K562 (cell line): Measurements from ENCODE around the gene PYGM.
A peak's percentile ranks its signal among the peaks of the same experiment; 100 is the strongest.

ENCODE experiments used
- CBFB ChIP-seq: sonication (generic); formaldehyde crosslinking; IDR thresholded peaks from 2 replicates; pipeline ENCODE4 v1.4.0; 2020; ENCODE audit warnings: mild to moderate bottlenecking, missing genetic modification reagents
- CTCF ChIP-seq, 3 experiments: IDR thresholded peaks in 2 of 3; conservative IDR thresholded peaks in 1 of 3; 2 replicates each; pipeline ENCODE4 v1.5.1; 2011 to 2012; ENCODE audit warnings: low read length in 3 of 3, mild to moderate bottlenecking in 3 of 3, control low read depth in 2 of 3, improper control_type of control experiment in 1 of 3, inconsistent platforms in 1 of 3, low read depth in 1 of 3, mixed read lengths in 1 of 3, moderate library complexity in 1 of 3; ENCODE audit not compliant: insufficient read depth in 2 of 3
- ETV1 ChIP-seq: fragments of 450-650 bp; conservative IDR thresholded peaks from 2 replicates; pipeline ENCODE4 v1.6.1; 2016; ENCODE audit warnings: missing genetic modification characterization, control low read depth, low read depth, missing compliant biosample characterization
- FUS ChIP-seq: fragments of 200-400 bp; formaldehyde crosslinking; optimal IDR thresholded peaks from 2 replicates; pipeline ENCODE3; 2017; ENCODE audit warnings: low read depth, low read length
- POLR2A ChIP-seq: fragments of 450-650 bp; conservative IDR thresholded peaks from 2 replicates; pipeline ENCODE4 v1.6.1; 2016

GRCh38 chr11:64804346-64805210, 44.8 kb upstream of the PYGM start:
- TF ChIP-seq CTCF (IDR thresholded peaks at IDR 0.05 in 2 of 3, conservative IDR thresholded peaks at IDR 0.05 in 1 of 3; ENCODE audit: insufficient read depth in 2 of 3, low read depth in 1 of 3, low read length in 3 of 3) (peak; percentile 31 to 51 (median 36); a peak in 5 of 6 replicates), ETV1 (tag) (no peak), FUS (no peak), POLR2A (no peak), CBFB (CRISPR knock-in tag) (no peak)
